ENCODE results near the gene TUBB1.

GRCh38 chr20:58973866-58974265 lies 45.4 kb upstream of the TUBB1 start:
- no peak for TF ChIP-seq CTCF (IDR thresholded peaks at IDR 0.05)
- TF ChIP-seq POLR2A (IDR thresholded peaks at IDR 0.05): no peak
